HG03520 (cell line): ENCODE measurements around the gene MTA2.
"Not testable (repeated sequence)": the region's sequence is repeated elsewhere in the genome, so short reads cannot be mapped to it uniquely, and the experiment has no call there.

ENCODE experiments used
- ATAC-seq: cut with Tn5 transposase; IDR thresholded peaks from one replicate; pipeline ENCODE4 v1.9.1; 2021; ENCODE audit warnings: mild to moderate bottlenecking, moderate library complexity; ENCODE audit not compliant: unreplicated experiment

Gene MTA2

GRCh38 chr11:62593434-62594044, 8.1 kb downstream of the MTA2 start:
- no peak for ATAC-seq

GRCh38 chr11:62592989-62593421, 8.7 kb downstream of the MTA2 start:
- no peak for ATAC-seq

GRCh38 chr11:62592146-62592815, 9.4 kb downstream of the MTA2 start:
- ATAC-seq, result no peak

- peak; percentile 80 for ATAC-seq
Measured at GRCh38 chr11:62591448-62592145, 10.1 kb downstream of the MTA2 start, which contains the start of gene TUT1. TSS of gene TUT1 (minus strand) at chr11:62591523. CDS start at chr11:62591485, 38 bp downstream.

- no peak for ATAC-seq
Measured at GRCh38 chr11:62588966-62589637, 12.6 kb downstream of the MTA2 start.

GRCh38 chr11:62585356-62585755, 16.3 kb downstream of the MTA2 start:
- ATAC-seq, result not testable (repeated sequence)

GRCh38 chr11:62581735-62582134, 19.9 kb downstream of the MTA2 start:
- not testable (repeated sequence) for ATAC-seq

- no peak for ATAC-seq
Measured at GRCh38 chr11:62580959-62581715, 20.5 kb downstream of the MTA2 start.

GRCh38 chr11:62579252-62579651, 22.4 kb downstream of the MTA2 start:
- ATAC-seq, result no peak

GRCh38 chr11:62578541-62578940, 23.1 kb downstream of the MTA2 start:
- ATAC-seq, result no peak

- no peak for ATAC-seq
Measured at GRCh38 chr11:62577046-62577714, 24.5 kb downstream of the MTA2 start.

GRCh38 chr11:62575837-62576236, 25.8 kb downstream of the MTA2 start:
- no peak for ATAC-seq

- ATAC-seq, result no peak
Measured at GRCh38 chr11:62575156-62575555, 26.5 kb downstream of the MTA2 start.

GRCh38 chr11:62574363-62575071, 27.1 kb downstream of the MTA2 start:
- ATAC-seq, result no peak

GRCh38 chr11:62573592-62574362, 27.9 kb downstream of the MTA2 start, which contains the start of gene EEF1G:
TSS of gene EEF1G (minus strand) at chr11:62573891. CDS start at chr11:62573842, 49 bp downstream.
- peak; percentile 87 for ATAC-seq

GRCh38 chr11:62573006-62573591, 28.6 kb downstream of the MTA2 start:
- no peak for ATAC-seq

- ATAC-seq, result no peak
Measured at GRCh38 chr11:62572431-62572830, 29.2 kb downstream of the MTA2 start.

GRCh38 chr11:62571493-62571892, 30.2 kb downstream of the MTA2 start:
- ATAC-seq, result not testable (repeated sequence)
